ENCODE results near the gene SPEM1.

SPEM1 gene

DNA sequence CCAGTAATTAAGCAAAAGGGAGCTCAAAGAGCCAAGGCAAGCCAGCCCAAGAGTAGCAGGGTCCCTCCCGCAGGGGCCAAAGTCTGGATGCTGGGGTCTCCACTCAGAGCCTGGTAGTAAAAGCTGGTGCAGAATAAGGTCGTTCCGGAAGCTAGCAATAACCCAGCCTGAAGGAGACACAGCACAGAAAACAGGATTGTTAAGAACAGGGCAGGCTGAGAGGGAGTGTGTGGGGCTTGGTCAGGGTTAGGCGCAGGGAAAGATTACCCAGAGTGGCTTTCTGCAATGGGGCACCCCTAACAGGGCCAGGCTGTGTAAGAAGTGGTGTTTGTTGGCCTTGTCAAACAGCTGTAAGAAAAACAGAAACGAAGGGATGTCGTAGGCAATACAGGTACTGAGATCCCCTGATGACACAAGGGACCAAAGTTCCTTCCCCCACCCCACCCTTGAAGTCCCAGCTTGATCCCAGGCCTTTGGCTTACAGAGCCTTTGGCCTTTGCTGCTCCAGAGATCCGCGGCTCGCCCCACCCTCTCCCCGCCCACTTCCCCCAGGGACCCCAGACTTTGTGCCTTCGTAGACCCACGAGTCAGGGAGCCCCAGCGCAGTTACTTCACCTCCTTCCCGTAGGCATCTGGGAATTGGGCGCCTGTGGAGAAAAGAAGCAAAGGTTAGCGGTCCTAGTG, 16.9 kb upstream of the SPEM1 start:
- no peak for DNase-seq

DNA sequence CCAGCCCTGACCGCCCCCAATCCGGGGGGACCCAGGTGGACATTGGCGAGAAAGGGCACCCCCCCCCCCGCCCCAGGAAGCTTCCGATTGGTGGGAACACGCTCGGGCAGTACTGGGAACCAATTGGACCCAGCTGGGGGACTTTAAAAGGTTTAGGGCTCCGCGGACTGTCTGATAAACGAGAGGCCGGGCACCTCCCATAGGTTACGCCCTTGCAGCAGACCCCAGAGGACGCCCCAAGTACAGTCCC, 16.5 kb upstream of the SPEM1 start:
- DNase-seq, result no peak

DNA sequence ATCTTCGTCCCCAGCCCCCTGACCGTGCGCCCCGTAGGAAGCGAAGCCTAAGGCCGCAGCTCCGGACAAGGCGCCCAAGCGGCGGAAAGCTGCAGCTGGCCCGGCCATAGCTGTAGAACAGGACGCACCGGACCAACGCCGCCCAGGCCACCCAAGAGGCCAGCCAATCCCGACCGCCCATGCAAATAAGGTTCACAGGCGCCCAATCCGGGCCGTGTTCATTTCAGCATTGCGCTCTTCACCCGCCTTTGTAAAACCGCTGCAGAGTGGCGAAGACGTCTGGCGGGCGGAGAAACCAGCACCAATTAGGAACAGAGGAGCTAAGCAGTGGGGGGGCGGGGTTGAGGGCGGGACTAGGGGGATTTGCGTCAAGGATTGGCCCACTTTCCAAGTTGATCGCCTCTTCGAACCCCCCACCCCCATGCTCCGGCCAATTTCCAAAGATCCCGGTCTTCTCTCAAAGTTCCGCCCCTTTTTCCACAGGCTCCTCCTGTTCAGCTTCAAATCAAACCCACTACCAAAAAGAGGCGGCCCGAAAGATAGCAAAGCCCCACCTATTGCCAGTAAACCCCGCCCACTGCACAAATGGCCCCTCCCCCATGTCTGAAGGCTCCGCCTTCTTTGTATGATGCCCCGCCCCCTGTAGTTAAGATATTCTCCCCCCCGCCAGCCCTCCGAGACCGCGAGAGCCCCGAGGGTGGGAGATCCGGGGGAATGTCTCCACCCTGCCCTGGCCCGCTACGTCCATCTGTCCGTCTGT, 16.0 kb upstream of the SPEM1 start, which contains the start of gene TMEM256:
TSS of gene TMEM256 (minus strand) at position 121 of the 760 bp plus-strand sequence. CDS start at position 108, 13 bp downstream.
- DNase-seq, result peak; percentile 96

DNA sequence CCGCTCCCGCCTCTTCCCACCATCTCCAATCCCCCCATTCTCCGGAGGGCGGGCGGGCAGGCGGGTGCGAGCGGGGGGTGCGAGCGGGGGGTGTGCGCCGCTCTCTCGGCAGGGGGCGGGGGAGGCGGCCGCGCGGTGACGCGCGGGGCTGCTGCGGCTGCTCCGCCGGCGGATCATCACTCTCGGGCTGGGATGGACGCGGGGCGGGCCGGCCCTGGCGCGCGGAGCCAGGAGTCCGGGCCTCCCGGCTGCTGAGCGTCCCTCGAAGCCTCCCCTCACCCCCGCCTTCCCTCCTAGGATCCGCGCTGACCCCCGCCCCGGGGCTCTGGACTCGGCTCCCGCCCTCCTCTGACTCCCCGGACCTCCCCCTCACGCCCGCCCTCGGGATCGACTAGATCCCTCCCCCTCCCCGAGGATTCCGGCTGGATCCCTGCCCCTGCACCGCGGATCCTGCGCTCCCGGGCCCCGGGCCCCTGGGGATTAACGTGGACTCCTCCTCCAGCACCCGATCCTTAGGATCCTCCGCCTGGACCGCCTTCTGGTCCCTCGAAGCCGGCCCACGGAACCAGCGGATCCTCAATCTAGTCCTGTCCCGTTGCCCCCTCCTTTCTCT, 15.3 kb upstream of the SPEM1 start:
- peak; percentile 61 for DNase-seq

DNA sequence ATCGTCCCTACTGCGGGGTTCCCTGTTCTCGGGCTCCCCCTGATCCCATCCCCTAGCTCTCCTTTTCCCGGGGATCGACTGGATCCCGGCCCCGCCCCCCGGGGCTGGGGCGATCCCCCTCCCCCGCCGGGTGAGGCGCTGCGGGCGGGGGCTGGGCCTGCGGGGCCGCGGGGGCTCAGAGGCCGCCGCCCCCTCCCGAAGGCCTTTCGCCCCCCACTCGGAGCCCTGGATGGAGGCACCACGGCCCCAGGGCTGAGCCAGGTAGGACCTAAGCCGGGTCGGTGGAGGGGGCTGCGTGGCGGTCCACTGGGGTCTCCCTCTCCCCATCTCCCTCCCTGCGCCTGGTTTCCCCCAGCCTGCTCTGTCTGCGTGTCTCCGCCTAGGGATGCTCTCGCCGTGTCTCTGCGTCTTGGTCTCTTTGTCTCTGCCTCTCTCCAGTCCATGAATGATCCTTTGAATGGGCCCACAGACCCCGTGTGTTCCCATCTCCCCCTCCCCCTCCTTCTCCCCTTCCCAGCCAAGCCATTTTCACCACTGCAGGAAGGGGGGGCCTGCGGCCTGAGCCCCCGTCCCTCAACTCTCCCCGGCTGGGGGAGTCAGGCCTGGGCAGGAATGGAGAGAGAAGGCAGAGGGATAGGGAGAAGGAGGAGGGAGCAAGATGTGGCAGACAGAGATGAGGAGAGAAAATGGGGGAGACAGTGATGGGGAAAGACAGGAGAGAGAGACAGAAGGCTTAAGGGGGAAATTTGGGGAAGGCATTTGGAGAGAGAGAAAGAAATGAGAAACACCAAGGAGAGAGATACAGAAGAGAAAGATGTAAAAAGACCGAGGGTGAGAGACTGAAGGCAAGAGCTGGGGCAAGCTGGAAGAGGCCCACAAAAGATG, 14.5 kb upstream of the SPEM1 start:
- no peak for DNase-seq

DNA sequence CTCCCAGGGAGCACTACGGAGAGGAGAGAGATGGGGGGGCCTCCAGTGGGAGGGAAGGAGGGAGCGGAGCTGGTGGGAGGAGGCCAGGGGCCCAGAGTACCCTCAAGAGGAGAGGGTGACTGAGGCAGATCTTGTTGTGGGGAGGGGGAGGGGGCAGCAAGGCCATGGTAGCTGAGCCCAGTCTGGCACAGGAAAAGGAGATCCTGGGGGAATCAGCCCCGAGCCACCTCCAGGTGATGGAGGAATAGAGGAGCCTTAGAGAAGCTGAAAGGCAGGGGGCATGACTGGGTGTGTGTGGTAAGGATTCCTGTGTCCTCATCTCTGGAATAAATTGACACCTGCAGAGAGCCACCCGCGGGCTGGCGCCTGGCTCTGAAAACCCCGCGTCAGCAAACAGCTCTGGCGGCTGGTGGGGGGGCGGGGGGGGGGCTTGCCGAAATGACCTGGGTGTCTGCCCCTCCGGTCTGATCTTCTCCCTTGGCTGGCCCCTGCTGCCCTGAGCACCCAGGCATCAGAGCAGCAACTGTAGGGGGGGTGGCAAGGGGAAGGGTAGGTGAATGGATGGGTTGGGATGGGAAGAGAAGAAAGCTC, 13.8 kb upstream of the SPEM1 start:
- no peak for DNase-seq

DNA sequence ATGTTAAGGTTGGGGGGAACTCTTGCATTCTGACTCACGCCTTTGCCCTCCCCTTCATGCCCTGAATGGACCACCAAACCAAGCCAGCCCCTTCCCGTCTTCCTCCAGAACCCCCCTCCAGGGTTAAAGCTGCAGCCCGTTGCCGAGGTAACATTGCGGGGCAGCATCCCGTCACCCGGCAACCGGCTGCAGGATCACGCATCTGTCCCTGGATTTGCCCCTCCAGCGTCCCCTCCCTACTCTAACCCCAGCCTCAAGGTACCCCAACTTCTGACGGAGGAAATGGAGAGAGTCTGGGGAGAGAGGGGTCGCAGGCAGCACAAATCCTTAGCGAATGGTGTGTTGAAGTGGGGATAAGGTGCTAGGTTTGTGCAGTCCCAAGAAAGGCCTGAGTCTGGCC, 13.0 kb upstream of the SPEM1 start:
- DNase-seq, result no peak

DNA sequence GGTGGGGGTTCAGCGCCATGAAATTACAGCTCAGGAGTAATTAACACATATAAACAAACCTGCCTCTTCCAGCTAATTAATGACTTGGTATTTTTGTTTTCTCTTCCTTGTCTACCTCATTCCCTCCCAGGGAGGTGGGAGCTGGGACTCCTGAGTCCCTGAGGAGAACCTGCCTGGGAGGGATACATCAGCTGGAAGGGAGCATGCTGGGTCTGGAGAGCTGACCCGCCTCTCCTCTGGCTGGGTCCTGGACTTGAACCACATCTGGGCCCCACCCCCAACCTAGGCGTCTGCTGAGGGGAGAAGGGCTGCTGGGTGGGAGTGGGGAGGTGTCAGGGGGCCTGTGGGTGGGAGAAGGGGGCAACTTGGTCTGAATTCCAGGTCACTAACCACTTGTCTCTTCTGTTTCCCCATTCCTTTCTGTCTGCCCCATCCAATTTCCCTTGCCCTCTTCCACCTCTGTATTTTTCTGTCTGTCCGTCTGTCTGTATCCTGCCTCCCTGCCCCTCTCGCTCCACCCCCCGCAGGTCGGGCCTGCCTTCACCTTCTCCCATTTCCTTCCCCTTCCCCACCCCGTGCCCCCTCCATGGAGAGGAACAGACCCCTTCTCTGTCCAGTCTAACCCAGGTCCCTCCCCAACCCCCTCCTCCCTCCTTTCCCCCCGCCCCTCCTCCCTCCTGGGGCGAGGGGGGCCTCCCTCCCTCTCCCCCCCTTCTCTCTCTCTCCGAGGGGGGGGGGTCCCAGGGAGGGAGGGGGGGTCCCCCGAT, 12.5 kb upstream of the SPEM1 start, which contains the start of gene NLGN2:
TSS of gene NLGN2 (plus strand) at position 361 of the 767 bp plus-strand sequence. CDS start 411 bp downstream, outside the sequence.
- DNase-seq, result no peak

DNA sequence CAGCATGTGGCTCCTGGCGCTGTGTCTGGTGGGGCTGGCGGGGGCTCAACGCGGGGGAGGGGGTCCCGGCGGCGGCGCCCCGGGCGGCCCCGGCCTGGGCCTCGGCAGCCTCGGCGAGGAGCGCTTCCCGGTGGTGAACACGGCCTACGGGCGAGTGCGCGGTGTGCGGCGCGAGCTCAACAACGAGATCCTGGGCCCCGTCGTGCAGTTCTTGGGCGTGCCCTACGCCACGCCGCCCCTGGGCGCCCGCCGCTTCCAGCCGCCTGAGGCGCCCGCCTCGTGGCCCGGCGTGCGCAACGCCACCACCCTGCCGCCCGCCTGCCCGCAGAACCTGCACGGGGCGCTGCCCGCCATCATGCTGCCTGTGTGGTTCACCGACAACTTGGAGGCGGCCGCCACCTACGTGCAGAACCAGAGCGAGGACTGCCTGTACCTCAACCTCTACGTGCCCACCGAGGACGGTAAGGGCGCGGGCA, 11.8 kb upstream of the SPEM1 start:
- peak; percentile 21 for DNase-seq

DNA sequence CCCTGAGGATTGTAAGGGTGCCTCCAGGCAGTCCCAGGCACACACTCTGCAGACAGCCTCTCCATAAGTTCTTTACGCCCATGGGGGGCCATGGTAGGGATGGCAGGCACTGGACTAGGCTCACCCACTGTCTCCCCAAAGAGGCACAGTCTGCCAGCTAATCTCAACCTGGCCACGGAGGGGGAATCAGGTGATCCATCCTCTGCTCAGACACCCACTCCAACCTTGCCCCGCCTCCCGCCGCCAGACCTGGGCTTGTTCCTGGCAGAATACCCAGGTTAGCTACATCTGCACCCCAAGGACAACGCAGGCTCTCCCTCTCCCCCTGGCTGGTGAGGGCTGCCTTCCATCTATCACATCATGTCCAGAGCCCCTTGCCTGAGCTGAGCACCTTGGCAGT, 11.3 kb upstream of the SPEM1 start:
- DNase-seq, result no peak

DNA sequence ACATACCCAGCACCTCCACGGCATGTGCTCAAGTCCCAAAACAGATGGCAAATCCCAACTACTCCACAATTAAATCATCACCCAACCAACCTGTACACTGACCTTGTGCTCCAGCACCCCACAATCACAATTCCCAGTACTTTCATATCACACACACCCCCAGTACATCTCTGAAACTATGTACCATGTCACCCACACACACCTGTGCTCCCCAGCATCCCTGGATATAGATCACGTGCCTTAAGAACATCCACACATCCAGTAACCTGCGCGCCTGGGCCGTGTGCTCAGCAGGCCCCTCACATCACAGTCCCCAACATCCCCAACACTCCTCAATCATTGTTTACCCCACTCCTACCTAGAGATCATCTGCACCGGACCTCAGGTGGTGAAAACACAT, 10.4 kb upstream of the SPEM1 start:
- no peak for DNase-seq

DNA sequence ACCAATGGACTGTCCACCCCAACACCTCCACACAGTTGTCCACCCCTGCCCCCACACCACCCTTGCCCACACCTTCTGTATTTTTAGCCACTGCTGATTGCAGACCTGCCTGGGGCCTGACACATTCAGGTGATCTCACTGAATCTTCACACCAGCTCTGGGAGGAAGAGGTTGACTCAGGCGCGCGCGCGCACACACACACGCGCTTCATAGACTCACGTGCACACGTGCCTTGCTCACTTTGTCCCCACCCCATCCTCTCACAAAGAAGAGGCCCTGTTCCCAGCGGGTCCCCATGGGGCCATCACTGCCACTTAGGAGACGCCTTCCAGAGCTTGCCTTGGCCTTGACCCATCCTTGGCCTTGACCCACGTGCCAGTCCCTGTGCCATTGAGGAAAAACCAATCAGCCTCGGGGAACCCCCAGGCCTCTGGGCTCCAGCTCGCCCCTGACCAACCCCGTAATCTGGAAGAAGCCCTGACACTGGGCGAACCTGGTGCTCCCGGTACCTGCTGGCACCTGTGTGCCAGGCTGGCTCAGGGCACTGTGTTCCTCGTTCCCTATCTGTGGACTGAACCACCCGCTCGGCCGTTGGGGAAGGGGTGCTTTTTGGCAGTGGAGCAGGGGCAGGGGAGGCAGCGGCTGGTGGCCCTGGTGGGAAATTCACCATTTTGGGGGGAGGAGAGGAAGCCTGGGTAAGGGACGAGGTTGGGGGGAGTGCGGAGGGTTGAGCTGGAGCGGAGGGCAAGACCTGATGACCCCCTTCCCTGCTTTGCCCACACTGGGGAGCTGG, 9.3 kb upstream of the SPEM1 start:
- DNase-seq, result no peak

DNA sequence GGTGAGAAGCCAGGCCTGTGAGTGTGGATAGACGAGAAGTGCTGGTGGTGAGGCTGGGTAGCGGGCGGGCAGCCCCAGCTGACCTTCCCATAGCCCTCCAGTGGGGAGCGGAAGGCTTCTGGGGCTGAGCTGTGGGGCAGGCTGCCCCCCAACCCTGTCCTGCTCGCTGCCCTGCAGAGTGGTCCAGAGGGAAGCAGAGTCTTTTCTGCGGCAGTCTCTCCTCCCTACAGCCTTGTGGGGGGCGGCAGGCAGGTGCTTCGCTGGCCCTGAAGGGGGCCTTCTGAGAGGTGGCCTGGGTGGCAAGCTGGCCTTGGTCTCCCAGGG, 8.7 kb upstream of the SPEM1 start:
- DNase-seq, result no peak

DNA sequence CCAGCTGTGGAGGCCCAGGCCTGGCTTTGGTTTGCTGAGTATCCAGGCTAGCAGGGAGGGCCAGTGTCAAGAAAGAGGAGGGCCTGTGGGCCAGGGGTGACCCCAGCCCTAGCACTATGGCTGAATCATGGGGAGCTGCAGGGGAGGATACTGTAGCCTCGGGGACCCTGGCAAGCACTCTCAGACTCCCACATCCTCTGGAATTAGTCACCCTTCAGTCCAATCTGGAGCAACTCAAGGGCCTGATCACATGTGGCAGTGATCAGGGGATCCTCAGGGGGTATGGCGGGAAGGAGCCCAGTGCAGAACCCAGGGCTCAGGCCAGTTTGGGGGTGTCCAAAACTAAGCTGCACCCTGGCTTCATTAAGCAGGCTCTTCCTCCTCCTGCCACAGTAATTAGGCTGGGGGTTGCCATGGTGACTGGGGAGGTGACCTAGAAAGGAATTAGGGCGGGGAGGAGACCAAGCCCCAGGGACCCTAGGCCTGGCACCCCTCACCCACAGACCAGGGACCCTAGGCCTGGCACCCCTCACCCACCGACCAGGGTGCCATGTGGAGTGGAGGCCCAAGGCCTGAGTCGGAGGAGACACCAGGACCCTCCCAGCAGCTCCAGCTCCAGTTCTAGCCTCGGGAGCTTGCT, 6.7 kb upstream of the SPEM1 start:
- no peak for DNase-seq

DNA sequence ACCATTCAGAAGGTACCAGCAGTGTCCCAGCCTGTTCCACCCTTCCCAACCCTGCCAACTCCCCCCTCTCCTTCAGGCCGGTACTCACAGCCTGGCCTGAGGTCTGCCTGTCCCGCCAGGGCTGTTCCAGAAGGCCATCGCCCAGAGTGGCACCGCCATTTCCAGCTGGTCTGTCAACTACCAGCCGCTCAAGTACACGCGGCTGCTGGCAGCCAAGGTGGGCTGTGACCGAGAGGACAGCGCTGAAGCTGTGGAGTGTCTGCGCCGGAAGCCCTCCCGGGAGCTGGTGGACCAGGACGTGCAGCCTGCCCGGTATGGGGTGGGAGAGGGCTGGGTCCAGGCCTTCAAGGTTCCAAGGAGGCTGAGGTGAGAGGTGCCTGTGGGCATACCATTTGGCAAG, 5.3 kb upstream of the SPEM1 start:
- DNase-seq, result no peak

DNA sequence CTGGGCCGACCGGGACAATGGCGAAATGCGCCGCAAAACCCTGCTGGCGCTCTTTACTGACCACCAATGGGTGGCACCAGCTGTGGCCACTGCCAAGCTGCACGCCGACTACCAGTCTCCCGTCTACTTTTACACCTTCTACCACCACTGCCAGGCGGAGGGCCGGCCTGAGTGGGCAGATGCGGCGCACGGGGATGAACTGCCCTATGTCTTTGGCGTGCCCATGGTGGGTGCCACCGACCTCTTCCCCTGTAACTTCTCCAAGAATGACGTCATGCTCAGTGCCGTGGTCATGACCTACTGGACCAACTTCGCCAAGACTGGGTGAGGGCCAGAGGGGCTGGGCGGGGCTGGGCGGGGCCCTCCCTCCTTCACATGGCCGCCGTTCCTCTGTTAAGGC, 4.3 kb upstream of the SPEM1 start:
- DNase-seq, result no peak

DNA sequence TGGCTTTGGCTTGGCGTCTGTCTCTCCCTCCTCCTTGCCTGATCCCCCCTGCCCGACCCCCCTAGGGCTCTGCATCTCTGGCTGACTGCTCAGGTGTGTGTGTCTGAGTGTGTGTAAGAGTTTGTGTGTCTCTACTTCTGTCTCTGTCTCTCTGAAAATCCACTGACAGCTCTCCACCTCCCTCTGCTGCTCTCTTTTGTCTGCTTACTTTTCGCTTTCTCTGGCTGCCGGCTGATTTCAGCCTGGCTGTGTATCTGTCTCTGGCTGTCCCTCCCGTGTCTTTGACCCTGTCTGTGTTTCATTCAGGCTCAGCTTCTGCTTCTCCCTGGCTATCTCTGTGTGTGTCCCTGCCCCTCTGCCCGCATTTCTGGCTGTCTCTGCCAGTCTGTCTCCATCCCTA, 3.8 kb upstream of the SPEM1 start:
- DNase-seq, result no peak

DNA sequence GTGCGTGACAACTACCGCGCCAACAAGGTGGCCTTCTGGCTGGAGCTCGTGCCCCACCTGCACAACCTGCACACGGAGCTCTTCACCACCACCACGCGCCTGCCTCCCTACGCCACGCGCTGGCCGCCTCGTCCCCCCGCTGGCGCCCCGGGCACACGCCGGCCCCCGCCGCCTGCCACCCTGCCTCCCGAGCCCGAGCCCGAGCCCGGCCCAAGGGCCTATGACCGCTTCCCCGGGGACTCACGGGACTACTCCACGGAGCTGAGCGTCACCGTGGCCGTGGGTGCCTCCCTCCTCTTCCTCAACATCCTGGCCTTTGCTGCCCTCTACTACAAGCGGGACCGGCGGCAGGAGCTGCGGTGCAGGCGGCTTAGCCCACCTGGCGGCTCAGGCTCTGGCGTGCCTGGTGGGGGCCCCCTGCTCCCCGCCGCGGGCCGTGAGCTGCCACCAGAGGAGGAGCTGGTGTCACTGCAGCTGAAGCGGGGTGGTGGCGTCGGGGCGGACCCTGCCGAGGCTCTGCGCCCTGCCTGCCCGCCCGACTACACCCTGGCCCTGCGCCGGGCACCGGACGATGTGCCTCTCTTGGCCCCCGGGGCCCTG, 3.0 kb upstream of the SPEM1 start:
- no peak for DNase-seq

DNA sequence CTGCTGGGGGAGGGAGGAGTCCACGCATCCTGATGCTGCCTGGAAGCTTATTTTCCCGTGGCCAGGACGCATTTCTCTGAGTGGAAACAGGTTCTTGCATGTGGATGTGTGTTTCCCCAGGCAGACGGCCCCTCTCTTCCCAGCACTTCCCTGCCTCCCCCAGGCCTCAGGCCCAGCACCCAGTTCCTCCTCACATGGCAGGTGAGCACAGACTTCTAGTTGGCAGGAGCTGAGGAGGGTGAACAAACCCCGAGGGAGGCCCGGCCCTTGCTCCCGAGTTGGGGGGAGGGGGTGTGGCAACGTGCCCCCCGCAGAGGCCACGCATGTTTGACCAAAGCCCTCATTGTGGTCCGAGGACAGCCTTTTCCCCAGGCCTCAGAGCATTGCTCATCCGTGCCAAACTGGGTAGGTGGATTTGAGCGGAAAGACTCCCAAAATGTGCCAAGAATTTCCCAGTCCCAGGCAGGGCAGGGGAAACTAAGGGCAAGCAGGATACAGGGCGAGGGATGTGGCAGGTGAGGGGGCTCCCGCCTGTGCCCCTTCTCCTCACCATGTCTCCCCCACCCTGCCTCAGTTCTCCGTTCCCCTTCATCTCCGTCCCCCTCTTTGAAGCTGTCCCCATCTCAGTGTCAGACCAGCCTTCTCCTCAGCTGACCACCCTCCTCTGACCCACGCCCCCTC, 1.5 kb upstream of the SPEM1 start:
- DNase-seq, result no peak

DNA sequence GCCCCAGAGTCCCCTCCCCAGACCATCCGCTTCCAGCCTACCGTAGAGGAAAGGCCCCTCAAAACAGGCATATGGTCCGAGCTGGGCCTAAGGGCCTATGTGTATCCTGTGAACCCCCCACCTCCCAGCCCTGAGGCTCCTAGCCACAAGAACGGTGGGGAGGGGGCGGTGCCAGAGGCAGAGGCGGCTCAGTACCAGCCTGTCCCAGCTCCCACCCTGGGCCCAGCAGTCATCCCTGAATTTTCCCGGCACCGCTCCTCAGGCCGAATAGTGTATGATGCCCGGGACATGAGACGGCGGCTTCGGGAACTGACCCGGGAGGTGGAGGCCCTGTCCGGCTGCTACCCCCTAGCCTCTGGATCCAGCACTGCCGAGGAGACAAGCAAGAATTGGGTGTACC, 1.1 kb downstream of the SPEM1 start:
- no peak for DNase-seq

Measured in stimulated activated CD4-positive, alpha-beta T cell treated with anti-CD3 and anti-CD28 coated beads, Interleukin-1b, Interleukin-23, amount 100 ng/mL, for 48 hours (primary cell).